Neural cell (in vitro differentiated cells): Measurements from ENCODE around the gene BCL2L12. TPM values are rescaled to one million over a fixed set of nuclear protein-coding genes. Genes with fewer than 3 reads are reported as not detected.

Source experiments
- H2AFZ ChIP-seq: fragments of 200-600, 300-800 bp; sonication (generic), shearing (Covaris generic); 2 replicates; pipeline ENCODE4 v1.6.0; 2014; ENCODE audit warnings: low read depth, mild to moderate bottlenecking, antibody characterized with exemption, low read length, moderate library complexity
- H3F3A ChIP-seq: fragments of 200-600 bp; shearing (Covaris generic); 2 replicates; pipeline ENCODE4 v1.6.1; 2016; ENCODE audit warnings: mild to moderate bottlenecking, moderate library complexity, mixed read lengths, antibody characterized with exemption, low read length; ENCODE audit not compliant: insufficient read depth, poor library complexity, severe bottlenecking
- H3K27ac ChIP-seq: fragments of 200-600, 300-800 bp; sonication (generic), shearing (Covaris generic); 2 replicates; pipeline ENCODE4 v1.5.1; 2014; ENCODE audit warnings: mild to moderate bottlenecking, low read length, moderate library complexity
- H3K27me3 ChIP-seq: fragments of 300-800, 200-600 bp; sonication (generic), shearing (Covaris generic); 2 replicates; pipeline ENCODE4 v1.6.0; 2014; ENCODE audit warnings: mild to moderate bottlenecking, low read depth, low read length, moderate library complexity; ENCODE audit not compliant: insufficient read depth
- H3K36me3 ChIP-seq: fragments of 300-800, 200-600 bp; sonication (generic), shearing (Covaris generic); 2 replicates; pipeline ENCODE4 v1.5.1; 2014; ENCODE audit warnings: mild to moderate bottlenecking, antibody characterized with exemption, low read length, moderate library complexity; ENCODE audit not compliant: insufficient read depth
- H3K4me2 ChIP-seq: fragments of 300-800, 200-600 bp; sonication (generic), shearing (Covaris generic); 2 replicates; pipeline ENCODE4 v1.6.0; 2014; ENCODE audit warnings: mild to moderate bottlenecking, low read length
- H3K4me3 ChIP-seq: fragments of 300-800, 200-600 bp; sonication (generic), shearing (Covaris generic); 2 replicates; pipeline ENCODE4 v1.5.1; 2014; ENCODE audit warnings: mild to moderate bottlenecking, low read length, moderate library complexity
- H3K79me2 ChIP-seq: fragments of 200-600 bp; shearing (Covaris generic); replicated peaks from 2 replicates; pipeline ENCODE4 v1.6.0; 2014; ENCODE audit warnings: mild to moderate bottlenecking, low read length, moderate library complexity; ENCODE audit not compliant: insufficient read depth
- H3K9ac ChIP-seq: fragments of 300-800, 200-600 bp; sonication (generic), shearing (Covaris generic); 2 replicates; pipeline ENCODE4 v1.6.1; 2016; ENCODE audit warnings: mild to moderate bottlenecking, low read length, mixed read lengths
- H3K9me2 ChIP-seq: fragments of 200-600 bp; shearing (Covaris generic); 2 replicates; pipeline ENCODE4 v1.6.1; 2016; ENCODE audit warnings: mild to moderate bottlenecking, low read length, mixed read lengths; ENCODE audit not compliant: insufficient read depth
- H3K9me3 ChIP-seq: fragments of 200-600, 300-800 bp; sonication (generic), shearing (Covaris generic); 2 replicates; pipeline ENCODE4 v1.6.1; 2016; ENCODE audit warnings: mild to moderate bottlenecking, mixed run types, low read length, moderate library complexity, mixed read lengths
- H4K20me1 ChIP-seq: fragments of 200-600 bp; shearing (Covaris generic); 2 replicates; pipeline ENCODE4 v1.6.1; 2016; ENCODE audit warnings: mild to moderate bottlenecking, mixed run types; ENCODE audit not compliant: insufficient read depth
- EP300 ChIP-seq: fragments of 450-650 bp; conservative IDR thresholded peaks from 2 replicates; pipeline ENCODE4 v1.6.1; 2014; ENCODE audit warnings: antibody characterized with exemption, mild to moderate bottlenecking, moderate library complexity; ENCODE audit not compliant: poor library complexity, severe bottlenecking
- EZH2 ChIP-seq: fragments of 200-600, 300-800 bp; shearing (Covaris generic), sonication (generic); IDR thresholded peaks from 2 replicates; pipeline ENCODE4 v1.6.1; 2014; ENCODE audit warnings: antibody characterized with exemption, low read length, borderline replicate concordance, mild to moderate bottlenecking; ENCODE audit not compliant: insufficient read depth, poor library complexity, severe bottlenecking
- MXI1 ChIP-seq: fragments of 450-650 bp; conservative IDR thresholded peaks from 2 replicates; pipeline ENCODE4 v1.6.1; 2014; ENCODE audit warnings: antibody characterized with exemption, mild to moderate bottlenecking; ENCODE audit not compliant: poor library complexity, severe bottlenecking
- POLR2AphosphoS5 ChIP-seq: IDR thresholded peaks from 2 replicates; pipeline ENCODE4 v1.6.1; 2012
- RAD21 ChIP-seq: fragments of 450-650 bp; conservative IDR thresholded peaks from 2 replicates; pipeline ENCODE4 v1.6.1; 2014; ENCODE audit warnings: antibody characterized with exemption, mild to moderate bottlenecking, moderate library complexity
- SMC3 ChIP-seq: fragments of 450-650 bp; conservative IDR thresholded peaks from 2 replicates; pipeline ENCODE4 v1.6.1; 2014; ENCODE audit warnings: antibody characterized with exemption, mild to moderate bottlenecking, moderate library complexity; ENCODE audit not compliant: poor library complexity
- TAF1 ChIP-seq: IDR thresholded peaks from 2 replicates; pipeline ENCODE4 v1.6.1; 2012; ENCODE audit warnings: low read depth
- polyA plus RNA-seq: library from polyadenylated mRNA; depleted of rRNA; stranded (reverse); fragments of >200 nt; gene quantifications from 2 replicates; pipeline ENCODE4 v1.2.3, GENCODE V29; 2014
- TF ChIP-seq, protein P1 (sequence below): fragments of 450-650 bp; IDR thresholded peaks from 2 replicates; pipeline ENCODE4 v1.5.1; 2014; ENCODE audit warnings: antibody characterized with exemption, mild to moderate bottlenecking, moderate library complexity; ENCODE audit not compliant: poor library complexity, severe bottlenecking
- TF ChIP-seq, protein P2 (sequence below): IDR thresholded peaks from 2 replicates; pipeline ENCODE4 v1.6.1; 2012; ENCODE audit warnings: borderline replicate concordance

The BCL2L12 gene
- polyA plus RNA-seq, 1 donor from 2014 or later, result 1.1 TPM

DNA sequence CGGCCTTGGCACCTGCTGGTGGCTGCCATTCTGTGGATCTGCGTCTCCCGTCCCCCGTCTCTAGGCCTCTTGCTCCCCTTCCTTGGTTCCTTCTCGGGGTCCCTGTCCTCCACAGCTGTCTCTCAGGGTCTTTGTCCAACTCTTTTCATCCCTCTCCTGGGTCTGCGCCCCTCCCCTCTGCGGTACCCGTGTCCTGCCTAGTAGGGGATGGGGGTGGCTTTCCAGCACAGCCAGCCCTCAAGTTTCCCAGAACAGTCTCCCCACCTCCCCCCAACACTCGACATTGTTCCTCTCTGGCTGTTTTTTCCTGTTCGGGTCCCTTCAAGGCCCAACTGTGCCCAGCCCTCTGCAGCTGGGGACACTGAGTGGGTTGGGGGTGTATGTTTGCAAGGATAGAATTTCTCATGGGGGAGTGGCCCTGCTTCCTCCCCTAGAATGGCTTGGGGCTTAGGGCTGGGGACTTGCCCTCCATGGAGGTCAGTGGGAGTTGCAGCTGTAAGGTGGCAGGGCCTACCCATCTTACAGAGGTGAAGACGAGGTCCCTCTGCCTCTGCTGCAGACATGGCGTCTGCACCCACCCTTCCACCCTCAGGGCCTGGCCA is 22.9 kb downstream of the BCL2L12 start:
- no peaks in the 10 kb centered on the region for H4K20me1 ChIP-seq
- no peaks in the 10 kb centered on the region for H3K9me3 ChIP-seq
- H3K4me2 ChIP-seq, result peak overlapping the region; percentile 68
- no peaks in the 10 kb centered on the region for H3K9me2 ChIP-seq
- TF ChIP-seq, protein P1, sequence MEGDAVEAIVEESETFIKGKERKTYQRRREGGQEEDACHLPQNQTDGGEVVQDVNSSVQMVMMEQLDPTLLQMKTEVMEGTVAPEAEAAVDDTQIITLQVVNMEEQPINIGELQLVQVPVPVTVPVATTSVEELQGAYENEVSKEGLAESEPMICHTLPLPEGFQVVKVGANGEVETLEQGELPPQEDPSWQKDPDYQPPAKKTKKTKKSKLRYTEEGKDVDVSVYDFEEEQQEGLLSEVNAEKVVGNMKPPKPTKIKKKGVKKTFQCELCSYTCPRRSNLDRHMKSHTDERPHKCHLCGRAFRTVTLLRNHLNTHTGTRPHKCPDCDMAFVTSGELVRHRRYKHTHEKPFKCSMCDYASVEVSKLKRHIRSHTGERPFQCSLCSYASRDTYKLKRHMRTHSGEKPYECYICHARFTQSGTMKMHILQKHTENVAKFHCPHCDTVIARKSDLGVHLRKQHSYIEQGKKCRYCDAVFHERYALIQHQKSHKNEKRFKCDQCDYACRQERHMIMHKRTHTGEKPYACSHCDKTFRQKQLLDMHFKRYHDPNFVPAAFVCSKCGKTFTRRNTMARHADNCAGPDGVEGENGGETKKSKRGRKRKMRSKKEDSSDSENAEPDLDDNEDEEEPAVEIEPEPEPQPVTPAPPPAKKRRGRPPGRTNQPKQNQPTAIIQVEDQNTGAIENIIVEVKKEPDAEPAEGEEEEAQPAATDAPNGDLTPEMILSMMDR, result no peak
- TF ChIP-seq TAF1 (no peak), EZH2 (no peak), MXI1 (no peak), EP300 (no peak), SMC3 (no peak), POLR2AphosphoS5 (no peak), RAD21 (no peak)
- TF ChIP-seq, protein P2, sequence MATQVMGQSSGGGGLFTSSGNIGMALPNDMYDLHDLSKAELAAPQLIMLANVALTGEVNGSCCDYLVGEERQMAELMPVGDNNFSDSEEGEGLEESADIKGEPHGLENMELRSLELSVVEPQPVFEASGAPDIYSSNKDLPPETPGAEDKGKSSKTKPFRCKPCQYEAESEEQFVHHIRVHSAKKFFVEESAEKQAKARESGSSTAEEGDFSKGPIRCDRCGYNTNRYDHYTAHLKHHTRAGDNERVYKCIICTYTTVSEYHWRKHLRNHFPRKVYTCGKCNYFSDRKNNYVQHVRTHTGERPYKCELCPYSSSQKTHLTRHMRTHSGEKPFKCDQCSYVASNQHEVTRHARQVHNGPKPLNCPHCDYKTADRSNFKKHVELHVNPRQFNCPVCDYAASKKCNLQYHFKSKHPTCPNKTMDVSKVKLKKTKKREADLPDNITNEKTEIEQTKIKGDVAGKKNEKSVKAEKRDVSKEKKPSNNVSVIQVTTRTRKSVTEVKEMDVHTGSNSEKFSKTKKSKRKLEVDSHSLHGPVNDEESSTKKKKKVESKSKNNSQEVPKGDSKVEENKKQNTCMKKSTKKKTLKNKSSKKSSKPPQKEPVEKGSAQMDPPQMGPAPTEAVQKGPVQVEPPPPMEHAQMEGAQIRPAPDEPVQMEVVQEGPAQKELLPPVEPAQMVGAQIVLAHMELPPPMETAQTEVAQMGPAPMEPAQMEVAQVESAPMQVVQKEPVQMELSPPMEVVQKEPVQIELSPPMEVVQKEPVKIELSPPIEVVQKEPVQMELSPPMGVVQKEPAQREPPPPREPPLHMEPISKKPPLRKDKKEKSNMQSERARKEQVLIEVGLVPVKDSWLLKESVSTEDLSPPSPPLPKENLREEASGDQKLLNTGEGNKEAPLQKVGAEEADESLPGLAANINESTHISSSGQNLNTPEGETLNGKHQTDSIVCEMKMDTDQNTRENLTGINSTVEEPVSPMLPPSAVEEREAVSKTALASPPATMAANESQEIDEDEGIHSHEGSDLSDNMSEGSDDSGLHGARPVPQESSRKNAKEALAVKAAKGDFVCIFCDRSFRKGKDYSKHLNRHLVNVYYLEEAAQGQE, result no peak
- no peaks in the 10 kb centered on the region for H3K27me3 ChIP-seq
- H3K27ac ChIP-seq, result peak overlapping the region; percentile 99
- peaks cover 21% of the 10 kb centered on the region for H3K79me2 ChIP-seq
- H3K4me3 ChIP-seq, result peak overlapping the region; percentile 71
- no peak overlapping the region for H2AFZ ChIP-seq
- no peaks in the 10 kb centered on the region for H3K36me3 ChIP-seq
- H3K9ac ChIP-seq, result peak overlapping the region; percentile 98
- H3F3A ChIP-seq, result no peaks in the 10 kb centered on the region

DNA sequence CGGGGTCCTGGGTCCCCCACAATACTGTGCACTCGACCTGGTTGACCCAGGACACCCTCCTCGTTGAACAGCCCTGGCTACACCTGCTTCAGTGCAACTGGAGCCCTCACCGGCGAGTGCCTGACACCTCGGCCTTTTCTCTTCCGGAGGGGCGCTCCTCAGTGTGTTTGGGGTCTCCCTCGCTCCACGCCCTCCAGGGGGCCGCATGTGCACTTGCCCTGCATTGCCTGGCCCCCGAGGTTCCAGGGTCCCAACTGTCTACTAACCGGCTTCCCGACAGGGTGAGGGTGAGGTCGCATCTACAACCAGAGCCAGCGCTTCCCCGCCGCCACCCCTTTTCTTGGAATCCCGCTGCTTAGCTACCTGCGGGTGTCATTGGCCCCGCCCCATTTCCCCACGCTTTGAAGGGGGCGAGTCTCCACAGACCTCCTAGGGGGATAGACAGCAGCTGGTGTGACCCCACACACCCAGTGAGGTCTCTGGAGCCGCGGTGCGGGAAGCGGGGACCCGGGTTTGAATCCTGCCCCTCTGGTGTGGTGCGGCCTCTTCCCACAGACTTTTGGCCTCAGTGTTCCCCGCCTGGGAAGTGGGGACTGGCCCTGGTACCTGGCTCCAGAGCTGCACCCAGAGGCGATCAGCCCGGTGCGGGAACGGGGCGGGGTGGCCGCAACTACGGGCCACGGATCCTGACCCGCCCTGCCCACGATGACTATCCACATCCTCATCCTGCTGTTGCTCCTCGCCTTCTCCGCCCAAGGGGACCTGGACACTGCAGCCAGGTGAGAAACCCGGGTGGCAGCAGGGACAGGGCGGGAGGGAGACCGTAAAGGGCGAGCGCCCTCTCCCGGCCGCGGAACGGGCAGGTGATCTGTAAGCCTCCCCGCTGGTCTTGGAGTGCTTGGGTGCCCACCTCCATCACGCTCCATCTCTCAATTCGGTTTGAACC is 23.7 kb downstream of the BCL2L12 start, which contains the start of gene ADM5:
ADM5 (plus strand) TSS at position 462 of the 946 bp plus-strand sequence; CDS start at position 706, 244 bp downstream.
- Histone ChIP-seq H2AFZ (no peak within 1 kb of the TSS), H4K20me1 (no peaks in the 10 kb centered on the region), H3K9ac (peak within 1 kb of the TSS; percentile 98), H3K4me3 (peak within 1 kb of the TSS; percentile 71), H3K27ac (peak within 1 kb of the TSS; percentile 99), H3K79me2 (peaks cover 21% of the 10 kb centered on the region), H3K4me2 (peak within 1 kb of the TSS; percentile 68), H3K9me3 (no peaks in the 10 kb centered on the region), H3F3A (no peaks in the 10 kb centered on the region), H3K9me2 (no peaks in the 10 kb centered on the region), H3K36me3 (no peaks in the 10 kb centered on the region), H3K27me3 (no peaks in the 10 kb centered on the region)
- TF ChIP-seq TAF1 (no peak), RAD21 (peak; percentile 55), EZH2 (no peak), SMC3 (peak; percentile 60)
- TF ChIP-seq, protein P1, result peak; percentile 80
